GM21447 (cell line): ENCODE results near the gene ARVCF.

Experiments
- ATAC-seq: cut with Tn5 transposase; IDR thresholded peaks from one replicate; pipeline ENCODE4 v1.9.1; 2021; ENCODE audit not compliant: unreplicated experiment

The ARVCF gene

DNA sequence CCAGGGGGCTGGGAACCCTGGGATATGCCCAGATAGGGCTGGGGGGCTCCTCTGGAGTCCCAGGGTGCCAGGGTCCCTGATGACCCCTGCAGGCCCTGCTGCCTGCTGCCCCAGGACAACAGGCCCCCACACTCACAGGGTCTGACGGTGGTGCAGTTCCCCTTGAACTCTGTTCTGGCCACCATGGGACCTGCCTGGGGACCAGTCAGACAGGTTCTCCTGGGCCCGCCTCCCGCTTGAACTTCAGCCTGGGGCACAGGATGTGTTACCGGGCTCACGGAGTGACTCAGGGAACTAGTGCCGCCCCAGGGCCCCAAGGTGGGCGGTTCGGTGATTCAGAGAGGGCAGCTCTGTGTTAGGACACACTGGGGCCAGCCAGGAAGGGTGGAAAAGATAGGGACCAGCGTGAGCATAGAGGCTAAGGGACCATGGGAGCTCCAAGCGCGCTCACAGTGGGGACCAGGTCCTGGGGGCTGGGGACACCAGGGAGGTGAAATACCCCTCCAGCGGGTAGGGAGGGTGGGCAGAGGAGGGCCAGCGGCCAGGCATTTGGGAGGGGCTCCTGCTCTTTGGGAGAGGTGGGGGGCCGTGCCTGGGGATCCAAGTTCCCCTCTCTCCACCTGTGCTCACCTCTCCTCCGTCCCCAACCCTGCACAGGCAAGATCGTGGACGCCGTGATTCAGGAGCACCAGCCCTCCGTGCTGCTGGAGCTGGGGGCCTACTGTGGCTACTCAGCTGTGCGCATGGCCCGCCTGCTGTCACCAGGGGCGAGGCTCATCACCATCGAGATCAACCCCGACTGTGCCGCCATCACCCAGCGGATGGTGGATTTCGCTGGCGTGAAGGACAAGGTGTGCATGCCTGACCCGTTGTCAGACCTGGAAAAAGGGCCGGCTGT, 53.5 kb downstream of the ARVCF start:
- no peak for ATAC-seq

GRCh38 chr22:19962246-19962908, 54.2 kb downstream of the ARVCF start:
- no peak for ATAC-seq

DNA sequence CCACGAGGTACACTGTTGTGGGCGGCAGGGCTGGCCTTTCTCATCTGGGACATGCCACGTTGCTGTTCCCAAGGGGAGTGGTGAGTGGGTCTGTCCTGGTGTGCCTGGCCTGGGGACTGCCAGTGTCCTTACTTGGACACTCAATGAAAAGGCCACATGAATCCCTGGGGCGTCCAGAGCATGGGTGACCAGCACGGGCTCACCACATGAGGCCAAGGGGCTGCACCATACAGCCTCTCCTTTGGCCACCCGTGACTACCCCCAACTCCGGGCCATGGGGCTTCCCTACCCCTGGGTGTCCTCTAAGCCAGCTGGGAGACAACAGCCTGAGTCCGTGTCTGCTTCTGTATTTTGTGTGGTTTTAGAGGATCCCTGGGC, 54.8 kb downstream of the ARVCF start:
- ATAC-seq: no peak

DNA sequence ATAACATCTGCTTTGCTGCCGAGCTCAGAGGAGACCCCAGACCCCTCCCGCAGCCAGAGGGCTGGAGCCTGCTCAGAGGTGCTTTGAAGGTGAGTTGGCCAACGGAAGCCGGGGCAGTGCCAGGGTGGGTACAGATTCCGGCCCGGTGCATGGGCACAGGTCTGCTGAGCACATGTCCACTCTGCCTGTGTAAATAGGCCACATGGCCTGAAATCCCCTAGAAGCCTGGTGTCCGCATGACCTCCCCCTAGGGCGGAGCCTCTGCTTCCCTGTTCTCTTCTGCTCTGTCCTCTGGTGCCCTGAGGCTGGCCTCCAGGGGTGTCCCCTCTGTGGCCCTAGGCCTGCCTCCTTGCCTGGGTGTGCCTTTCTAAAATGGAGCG, 55.4 kb downstream of the ARVCF start:
- ATAC-seq: no peak

- no peak for ATAC-seq
Measured at GRCh38 chr22:19960491-19961200, 56.0 kb downstream of the ARVCF start.

GRCh38 chr22:19959587-19960490, 56.8 kb downstream of the ARVCF start:
- no peak for ATAC-seq

DNA sequence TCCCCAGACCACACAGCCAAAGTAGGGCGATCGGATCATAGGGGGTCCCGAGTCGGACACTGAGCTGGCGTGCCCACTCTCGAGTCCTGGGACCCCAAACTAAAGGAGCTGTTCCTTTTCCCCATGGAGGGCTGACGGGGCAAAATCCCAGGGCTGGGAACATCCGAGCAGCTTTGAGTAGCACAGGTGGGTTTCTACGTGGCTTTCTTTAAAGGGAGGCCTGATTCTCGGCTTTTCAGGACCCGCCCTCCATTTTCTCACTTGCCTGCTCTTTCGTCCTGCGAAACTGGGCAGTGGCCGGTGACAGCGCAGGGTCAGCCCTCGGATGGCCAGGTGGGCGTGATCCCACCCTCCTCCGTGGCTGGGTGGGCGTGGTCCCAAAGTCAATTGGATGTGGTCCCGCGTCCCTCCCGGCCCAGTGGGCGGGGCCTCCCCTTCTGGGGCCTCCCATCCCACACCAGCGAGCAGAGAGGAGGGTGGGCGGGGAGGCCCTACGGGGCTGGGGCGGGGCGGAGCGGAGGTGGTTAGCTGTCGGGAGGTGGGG, 57.5 kb downstream of the ARVCF start:
- no peak for ATAC-seq

DNA sequence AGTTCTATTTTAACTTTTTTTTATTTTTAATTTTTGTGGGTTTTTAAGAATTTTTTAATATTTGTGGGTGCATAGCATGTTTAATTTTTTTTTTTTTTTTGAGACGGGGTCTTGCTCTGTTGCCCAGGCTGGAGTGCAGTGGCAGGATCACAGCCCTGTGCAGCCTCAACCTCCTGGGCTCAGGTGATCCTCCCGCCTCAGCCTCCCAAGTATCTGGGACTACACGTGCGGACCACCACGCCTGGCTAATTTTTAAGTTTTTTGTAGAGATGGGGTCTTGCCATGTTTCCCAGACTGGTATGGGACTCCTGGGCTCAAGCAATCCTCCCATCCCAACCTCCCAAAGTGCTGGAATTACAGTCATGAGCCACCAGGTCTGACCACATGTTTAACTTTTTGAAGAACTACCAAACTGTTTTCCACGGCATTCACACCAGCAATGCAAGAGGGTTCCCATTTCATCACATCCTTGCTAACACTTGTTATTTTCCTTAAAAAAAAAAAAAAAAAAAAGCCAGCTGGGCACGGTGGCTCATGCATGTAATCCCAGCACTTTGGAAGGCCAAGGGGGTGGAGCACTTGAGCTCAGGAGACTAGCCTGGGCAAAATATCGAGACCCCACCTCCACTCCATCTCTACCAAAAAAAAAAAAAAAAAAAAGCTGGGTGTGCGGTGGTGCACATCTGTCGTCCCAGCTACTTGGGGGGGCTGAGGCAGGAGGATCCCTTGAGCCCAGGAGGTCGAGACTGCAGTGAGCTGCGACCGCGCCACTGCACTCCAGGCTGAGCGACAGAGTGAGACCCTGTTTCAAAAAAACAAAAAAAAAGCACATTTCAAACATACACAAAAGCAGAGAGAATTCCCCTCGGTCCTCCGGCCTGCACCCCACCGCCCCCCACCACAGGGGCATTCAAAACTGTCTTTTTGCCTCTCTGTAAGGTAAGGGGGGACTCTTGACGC, 58.3 kb downstream of the ARVCF start:
- ATAC-seq: no peak

DNA sequence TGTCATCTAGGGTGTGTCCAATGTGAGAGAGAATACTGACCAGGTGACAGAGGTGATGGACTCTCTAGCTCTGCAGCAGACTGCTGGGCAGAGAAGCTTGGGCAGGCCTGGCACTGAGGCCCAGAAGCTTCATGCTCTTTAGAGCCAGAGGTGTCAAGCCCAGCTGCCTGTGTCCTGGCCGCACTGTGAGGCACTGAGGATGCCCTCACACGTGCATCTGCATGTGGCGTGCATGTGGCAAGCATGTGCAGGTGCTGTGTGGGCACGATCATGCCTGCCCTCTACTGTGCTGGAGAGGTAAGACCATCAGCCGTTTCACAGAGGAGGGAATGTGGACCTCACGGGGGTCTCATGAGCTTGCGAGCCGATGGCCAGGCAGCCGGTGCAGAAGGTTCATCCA, 59.2 kb downstream of the ARVCF start:
- no peak for ATAC-seq

DNA sequence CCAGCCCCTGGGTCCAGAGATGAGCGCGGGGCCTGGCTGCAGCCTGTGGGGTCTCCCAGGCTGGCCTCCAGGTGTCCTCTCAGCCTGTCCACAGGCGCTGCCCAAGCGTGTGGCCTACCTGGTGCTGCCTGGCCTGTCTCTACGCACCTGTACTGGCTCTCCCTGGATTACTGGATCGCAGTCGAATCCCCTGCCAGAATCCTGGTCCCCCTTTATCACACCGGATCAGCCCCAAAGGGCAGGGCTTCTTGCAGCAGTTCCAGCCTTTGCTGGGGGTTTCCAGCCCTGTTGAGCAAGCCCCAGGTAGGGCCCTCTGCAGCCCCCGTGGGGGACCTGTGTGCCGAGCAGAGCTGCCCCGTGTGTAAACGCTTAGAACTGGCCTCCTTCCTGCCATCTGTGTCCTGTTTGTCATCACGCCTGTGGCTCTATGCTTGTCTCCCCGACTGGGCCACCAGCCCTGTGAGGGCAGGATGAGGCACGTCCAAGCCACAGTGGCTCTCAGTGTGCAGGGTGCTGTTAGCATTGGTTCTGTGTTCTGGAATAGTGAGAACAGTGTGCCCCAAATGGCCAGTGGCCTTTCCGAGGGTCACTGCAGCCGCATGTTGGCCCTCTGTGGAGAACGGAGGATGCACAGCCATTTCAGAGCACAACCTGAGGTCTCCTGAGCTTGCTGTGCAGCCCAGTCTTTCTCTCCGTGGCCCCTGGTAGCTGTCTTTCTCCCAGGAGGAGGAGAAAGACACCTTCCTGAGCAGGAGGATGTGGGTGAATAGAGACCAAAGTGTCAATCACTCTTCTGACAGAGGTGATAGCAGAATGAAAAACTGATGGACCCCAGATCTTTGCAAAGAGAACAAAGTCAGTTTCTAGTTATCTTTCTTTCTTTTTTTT, 61.1 kb downstream of the ARVCF start:
- no peak for ATAC-seq

GRCh38 chr22:19951346-19951745, 65.3 kb downstream of the ARVCF start:
- no peak for ATAC-seq

DNA sequence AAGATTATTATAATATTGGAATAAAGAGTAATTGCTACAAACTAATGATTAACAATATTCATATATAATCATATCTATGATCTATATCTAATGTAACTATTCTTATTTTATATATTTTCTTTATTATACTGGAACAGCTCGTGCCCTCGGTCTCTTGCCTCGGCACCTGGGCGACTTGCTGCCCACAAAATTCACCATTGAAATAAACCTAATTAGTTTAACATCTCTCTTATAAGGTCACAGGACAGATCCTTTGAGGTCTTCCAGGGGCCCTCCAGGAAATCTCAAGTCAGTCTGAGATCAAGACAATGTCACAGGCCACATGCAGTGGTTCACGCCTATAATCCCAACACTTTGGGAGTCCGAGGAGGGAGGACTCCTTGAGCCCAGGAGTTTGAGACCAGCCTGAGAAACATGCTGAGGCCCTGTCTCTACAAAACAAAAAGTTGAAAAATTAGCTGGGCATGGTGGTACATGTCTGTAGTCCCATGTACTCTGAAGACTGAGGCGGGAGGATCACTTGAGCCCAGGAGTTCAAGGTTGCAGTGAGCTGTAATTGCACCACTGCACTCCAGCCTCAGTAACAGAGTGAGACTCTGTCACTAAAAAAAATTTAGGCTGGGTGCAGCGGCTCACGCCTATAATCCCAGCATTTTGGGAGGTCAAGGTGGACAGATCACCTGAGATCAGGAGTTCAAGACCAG, 68.4 kb downstream of the ARVCF start:
- ATAC-seq: no peak

GRCh38 chr22:19943082-19944026, 73.3 kb downstream of the ARVCF start:
- no peak for ATAC-seq

GRCh38 chr22:19942157-19943081, 74.2 kb downstream of the ARVCF start:
- no peak for ATAC-seq

- no peak for ATAC-seq
Measured at GRCh38 chr22:19941365-19942082, 75.1 kb downstream of the ARVCF start, which contains the start of the genes COMT and TXNRD2. TSS of gene COMT (plus strand) at chr22:19941772. CDS start at chr22:19962527, 20,755 bp downstream. TSS of gene TXNRD2 (minus strand) at chr22:19941818. CDS start at chr22:19941803, 15 bp downstream.
